Stimulated activated CD8-positive, alpha-beta memory T cell treated with anti-CD3 and anti-CD28 coated beads, Interleukin-15, amount 100 ng/mL, for 48 hours (primary cell): ENCODE results near the gene HCFC1.

Experiments
- DNase-seq, 2 donors: peaks; one replicate each; pipeline ENCODE4 v3.0.0-alpha.2; 2020; ENCODE audit warnings: low read depth in 2 of 2

HCFC1 gene

GRCh38 chrX:153957224-153957623, 14.4 kb downstream of the HCFC1 start:
- no peak for DNase-seq

- no peak for DNase-seq
Measured at GRCh38 chrX:153956044-153956907, 15.3 kb downstream of the HCFC1 start.

GRCh38 chrX:153955228-153955732, 16.3 kb downstream of the HCFC1 start:
- DNase-seq = no peak

GRCh38 chrX:153954558-153955227, 16.9 kb downstream of the HCFC1 start:
- no peak for DNase-seq

GRCh38 chrX:153953892-153954557, 17.6 kb downstream of the HCFC1 start:
- no peak for DNase-seq

- DNase-seq = peak; percentile 58 to 71
Measured at GRCh38 chrX:153953342-153953830, 18.2 kb downstream of the HCFC1 start.

GRCh38 chrX:153952373-153953026, 19.1 kb downstream of the HCFC1 start:
- no peak for DNase-seq

- DNase-seq = no peak
Measured at GRCh38 chrX:153951683-153952372, 19.8 kb downstream of the HCFC1 start.

- no peak for DNase-seq
Measured at GRCh38 chrX:153950127-153950526, 21.5 kb downstream of the HCFC1 start.

- DNase-seq = no peak
Measured at GRCh38 chrX:153948847-153949805, 22.5 kb downstream of the HCFC1 start.

- DNase-seq = no peak
Measured at GRCh38 chrX:153948002-153948466, 23.6 kb downstream of the HCFC1 start.

- peak in 1 of 2 donors; percentile 72 for DNase-seq
Measured at GRCh38 chrX:153947009-153947769, 24.4 kb downstream of the HCFC1 start.

GRCh38 chrX:153945956-153946943, 25.4 kb downstream of the HCFC1 start:
- DNase-seq = no peak

- no peak for DNase-seq
Measured at GRCh38 chrX:153944800-153945150, 26.8 kb downstream of the HCFC1 start.

- no peak for DNase-seq
Measured at GRCh38 chrX:153944140-153944799, 27.3 kb downstream of the HCFC1 start, which contains the start of gene RENBP. RENBP (minus strand) TSS chrX:153944643; CDS start chrX:153944610, 33 bp downstream.

GRCh38 chrX:153941336-153942252, 30.0 kb downstream of the HCFC1 start:
- no peak for DNase-seq
